HG03460 (cell line): ENCODE results near the gene MYO7A.

ENCODE experiments used
- ATAC-seq: cut with Tn5 transposase; IDR thresholded peaks from one replicate; pipeline ENCODE4 v1.9.1; 2021; ENCODE audit not compliant: unreplicated experiment

Gene MYO7A

GRCh38 chr11:77198440-77198849 is 70.4 kb downstream of the MYO7A start:
- no peak for ATAC-seq

DNA sequence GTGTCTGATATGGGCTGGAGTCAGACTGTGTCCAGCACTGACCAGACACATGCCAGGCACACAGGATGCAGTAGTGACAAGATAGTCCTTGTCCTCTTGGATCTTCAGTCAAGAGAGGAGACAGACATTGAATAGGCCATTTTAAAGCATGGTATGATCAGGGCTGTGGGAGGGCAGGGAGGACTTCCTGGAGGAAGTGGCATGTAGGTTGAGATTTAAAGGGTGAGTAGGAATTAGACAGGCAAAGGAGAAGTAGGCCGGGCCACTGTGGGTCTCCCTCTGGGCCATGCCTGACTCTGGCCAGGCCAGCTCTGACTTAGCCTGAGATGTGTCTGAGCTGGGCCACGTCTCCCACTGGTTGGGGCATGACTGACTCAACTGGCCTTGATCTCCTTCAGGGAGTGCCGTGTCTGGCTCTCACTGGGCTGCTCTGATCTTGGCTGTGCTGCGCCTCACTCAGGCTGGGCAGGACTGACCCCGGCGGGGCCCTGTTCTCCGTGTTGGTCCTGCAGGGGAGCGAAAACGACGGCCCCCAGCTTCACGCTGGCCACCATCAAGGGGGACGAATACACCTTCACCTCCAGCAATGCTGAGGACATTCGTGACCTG is 71.2 kb downstream of the MYO7A start:
- no peak for ATAC-seq

GRCh38 chr11:77200351-77201268 is 72.6 kb downstream of the MYO7A start:
- ATAC-seq = no peak

DNA sequence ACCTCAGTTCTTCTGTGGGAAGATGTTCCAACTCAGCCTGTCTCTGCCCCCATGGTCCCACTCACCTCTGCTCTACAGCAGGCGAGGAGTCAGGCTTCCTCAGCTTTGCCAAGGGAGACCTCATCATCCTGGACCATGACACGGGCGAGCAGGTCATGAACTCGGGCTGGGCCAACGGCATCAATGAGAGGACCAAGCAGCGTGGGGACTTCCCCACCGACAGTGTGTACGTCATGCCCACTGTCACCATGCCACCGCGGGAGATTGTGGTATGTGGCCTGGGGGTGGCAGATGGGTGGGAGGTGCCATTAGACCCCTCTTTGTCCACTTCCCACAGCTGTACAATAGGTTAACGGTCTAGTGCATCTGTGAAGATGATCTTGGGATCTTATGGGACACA is 73.3 kb downstream of the MYO7A start:
- ATAC-seq = no peak

DNA sequence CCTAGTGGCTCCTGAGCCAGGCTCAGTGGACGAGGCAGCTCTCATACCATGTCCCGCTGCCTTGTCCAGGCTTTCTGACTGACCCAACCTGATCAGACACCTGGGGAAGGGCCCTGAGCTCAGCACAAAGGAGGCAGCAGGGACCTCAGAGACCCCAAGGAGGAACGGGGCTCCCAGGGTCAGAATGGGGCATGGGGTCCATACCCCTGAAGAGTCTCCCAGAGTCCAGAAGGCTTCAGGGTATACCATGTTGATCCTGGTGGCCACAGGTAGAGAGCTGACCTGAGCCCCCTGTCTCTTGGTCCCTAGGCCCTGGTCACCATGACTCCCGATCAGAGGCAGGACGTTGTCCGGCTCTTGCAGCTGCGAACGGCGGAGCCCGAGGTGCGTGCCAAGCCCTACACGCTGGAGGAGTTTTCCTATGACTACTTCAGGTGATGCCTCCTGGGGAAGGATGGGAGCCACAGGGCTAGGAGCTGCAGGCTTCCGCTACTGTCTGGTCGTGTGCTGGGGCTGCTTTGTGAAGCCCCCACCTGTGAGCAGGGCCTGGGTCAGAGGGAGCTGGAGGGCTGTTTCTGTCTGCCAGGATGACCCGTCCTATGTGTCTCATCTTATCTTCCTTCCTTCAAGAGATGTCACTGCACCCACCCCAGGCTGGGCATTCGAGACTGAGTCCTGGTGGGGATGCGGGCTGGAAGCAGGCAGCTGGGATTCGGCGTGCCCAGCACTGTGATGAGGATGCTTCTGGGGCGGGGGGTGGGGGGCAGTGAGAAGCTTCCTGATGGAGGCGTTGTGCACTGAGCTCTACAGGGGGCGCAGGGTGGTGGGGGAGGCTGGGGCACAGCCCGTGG is 74.2 kb downstream of the MYO7A start:
- no peak for ATAC-seq

DNA sequence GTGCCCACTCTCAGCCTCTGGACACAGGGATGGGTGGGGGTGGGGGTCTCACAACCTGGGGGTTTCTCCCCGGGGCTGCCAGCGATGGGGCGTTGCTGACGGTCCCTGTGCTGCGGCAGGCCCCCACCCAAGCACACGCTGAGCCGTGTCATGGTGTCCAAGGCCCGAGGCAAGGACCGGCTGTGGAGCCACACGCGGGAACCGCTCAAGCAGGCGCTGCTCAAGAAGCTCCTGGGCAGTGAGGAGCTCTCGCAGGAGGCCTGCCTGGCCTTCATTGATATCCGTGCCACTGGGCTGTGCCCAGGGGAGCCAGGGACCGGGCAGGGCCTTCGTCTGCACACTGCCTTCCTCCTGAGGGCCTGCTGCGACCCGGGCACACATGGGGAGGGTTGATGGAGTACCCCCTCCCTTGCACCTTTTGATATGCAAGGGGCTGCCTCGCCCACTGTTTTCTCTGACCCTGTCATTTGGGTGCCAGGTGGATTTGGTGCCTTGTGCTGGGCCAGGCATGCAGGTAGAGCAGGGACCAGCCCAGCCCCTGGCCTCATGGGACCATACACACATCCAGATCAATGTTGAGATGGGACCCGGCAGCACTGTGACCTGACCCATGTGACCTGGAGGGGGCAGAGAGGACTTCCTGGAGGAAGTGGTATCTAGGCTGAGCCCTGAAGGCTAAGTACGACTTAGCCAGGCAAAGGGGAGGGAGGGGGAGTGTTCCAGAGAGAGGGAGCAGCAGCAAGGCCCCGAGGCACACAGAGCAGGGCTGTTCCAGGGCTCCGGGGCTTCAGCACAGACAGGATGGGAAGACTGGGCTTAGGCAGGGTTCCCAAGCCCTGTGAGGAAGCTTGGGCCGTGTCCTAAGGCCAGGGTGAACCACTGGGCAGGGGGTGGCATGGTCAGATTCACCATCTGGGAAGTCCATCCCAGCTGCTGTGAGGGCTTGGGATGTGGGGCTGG is 75.2 kb downstream of the MYO7A start:
- no peak for ATAC-seq

DNA sequence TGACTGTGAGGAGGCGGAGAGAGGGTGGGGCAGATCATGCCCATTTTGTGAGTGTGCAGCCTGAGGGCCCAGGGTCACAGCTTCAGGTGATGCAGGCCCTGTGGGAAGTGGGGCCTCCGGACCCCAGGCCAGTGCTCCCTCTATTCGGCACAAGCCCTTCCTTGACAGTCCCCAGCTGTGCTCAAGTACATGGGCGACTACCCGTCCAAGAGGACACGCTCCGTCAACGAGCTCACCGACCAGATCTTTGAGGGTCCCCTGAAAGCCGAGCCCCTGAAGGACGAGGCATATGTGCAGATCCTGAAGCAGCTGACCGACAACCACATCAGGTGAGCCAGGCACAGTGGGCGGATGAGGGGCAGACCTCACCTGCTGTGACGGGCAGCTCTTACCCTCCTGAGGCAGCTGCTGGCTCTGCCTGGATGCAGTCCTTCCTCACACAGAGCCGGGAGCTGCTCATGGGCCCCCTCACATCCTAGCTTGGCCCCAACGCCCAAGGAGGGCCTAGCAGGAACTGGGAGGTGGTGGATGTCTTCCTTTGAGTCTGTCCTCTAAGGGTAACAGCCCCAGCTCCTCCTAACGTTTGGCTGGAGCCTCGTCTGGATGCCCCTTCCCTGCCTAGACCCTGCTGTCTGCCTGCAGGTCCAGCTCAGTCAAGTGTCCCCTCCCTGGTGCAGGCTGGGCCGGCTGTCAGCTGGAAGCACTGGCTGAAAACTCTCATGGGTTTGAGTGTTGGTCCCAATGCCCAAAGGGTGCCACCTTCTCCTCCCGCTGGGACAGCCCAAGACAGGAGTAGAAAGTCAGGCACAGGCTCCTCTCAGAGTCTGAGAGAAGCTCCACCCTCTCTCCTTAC is 76.1 kb downstream of the MYO7A start:
- ATAC-seq = no peak

DNA sequence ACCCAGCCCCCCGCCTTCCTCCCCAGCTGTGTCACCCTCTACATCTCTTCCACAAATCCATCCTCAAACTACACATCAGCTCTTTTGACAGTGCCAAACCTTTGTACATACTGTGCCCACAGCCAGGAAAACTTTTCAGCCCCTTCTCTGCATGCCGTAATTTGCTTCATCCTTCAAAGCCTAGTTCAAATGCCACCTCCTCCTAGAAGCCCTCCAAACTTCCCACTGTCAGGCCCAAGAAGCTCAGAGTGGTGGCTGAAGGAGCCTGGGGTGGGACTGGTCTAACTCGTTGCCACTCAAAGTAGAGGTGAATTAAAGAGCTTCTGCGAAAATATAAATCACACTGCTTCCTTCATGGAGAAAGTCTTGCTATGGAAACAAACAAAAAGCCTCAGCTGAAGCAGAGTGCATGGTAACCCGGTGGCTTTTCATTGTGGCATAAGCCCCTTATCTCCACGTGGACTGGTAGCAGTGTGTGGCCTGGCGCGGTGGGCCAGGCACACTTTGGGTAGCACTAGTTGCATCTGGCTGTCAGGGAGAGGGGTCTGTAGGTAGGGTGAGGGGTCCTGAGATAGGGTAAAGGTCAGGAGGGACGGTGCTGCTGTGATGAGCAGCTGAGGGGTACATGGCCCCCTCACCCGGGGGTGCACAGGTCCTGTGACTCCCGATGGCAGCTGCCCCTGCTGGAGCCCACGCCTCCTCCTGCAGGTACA is 76.9 kb downstream of the MYO7A start:
- no peak for ATAC-seq

- ATAC-seq = no peak
These were observed 77.6 kb downstream of the MYO7A start for GRCh38 chr11:77205467-77206263.

DNA sequence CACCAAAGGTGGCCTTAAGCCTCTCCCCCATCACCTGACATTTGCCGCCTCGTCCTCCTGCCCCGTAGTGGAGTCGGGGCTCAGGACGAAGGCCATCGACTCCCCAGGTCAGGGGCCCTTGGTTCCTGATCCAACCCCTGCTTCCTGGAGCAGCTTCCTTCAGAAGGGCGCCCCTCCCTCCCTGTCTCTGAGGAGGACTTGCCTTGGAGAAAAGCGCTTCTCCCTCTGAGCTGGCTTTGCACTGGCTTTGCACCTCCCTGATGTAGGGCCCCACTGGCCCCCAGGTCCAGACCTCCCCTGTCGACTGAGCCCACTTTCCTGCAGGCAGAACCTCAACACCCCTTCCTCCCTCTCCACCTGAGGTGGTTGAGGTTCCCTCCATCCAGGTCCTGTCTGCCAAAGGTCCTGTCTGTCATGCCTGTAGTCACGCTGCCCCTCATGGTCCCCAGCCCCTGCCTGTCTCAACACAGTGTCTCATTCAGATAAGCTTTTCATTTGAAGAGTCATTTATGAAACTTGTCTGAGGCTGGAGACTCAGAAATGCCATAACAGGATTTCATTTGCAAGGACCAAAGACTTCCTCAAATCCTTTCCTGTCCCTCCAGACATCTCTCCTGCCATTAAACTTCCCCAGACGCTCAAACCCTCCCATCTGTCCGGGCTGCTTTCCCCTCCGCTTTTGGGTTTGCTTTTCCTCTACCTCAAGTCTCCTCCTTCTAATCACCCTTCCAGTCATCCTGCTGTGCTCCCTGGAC is 78.4 kb downstream of the MYO7A start:
- no peak for ATAC-seq

- no peak for ATAC-seq
These were observed 79.0 kb downstream of the MYO7A start for GRCh38 chr11:77207019-77207485.

DNA sequence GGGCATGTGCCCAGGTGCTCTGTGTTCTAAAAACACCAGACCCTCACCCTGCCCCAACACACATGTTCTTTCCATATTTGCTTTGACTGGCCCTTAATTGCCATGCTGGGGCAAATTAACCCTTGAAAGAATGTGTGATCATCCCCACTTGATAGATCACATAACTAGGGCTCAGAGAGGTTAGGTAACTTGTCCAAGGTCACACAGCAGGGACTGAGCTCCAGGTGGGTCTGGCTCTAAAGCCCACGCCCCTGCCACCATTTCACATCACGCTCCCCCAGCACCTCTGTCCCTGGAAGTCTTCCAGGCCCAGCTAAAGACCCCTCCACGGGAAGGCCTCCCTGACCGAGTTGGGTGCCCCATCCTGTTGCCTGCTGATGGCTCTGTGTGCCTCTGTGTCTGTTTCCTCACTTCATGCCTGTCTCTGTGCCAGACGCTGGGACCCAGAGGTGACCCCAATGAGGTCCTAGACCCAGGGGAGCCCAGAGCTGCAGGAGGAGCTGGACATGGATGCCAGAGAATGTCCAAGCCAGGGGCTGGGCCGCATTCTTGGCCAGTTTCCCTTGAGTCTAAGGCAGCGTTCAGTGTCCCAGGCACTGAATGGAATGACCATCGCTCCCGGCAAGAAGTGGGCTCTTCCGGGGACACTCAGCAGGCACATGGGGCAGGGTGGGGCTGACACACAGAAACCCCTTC is 79.7 kb downstream of the MYO7A start:
- ATAC-seq = no peak

DNA sequence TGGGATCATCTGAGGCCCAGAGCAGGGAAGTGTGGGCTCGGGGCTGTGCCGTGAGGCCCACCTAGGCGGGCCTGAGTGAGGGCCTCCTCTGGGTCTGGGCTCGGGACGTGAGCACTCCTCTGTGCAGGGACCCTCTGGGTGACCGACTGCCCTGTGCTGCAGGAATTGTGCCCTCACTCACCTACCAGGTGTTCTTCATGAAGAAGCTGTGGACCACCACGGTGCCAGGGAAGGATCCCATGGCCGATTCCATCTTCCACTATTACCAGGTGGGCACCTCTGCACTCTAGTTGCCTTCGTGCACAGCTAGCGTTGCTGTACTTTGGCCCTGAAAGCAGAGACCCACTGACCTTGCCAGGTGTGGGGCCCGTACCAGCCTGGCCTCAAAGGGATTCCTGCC is 80.5 kb downstream of the MYO7A start:
- no peak for ATAC-seq

DNA sequence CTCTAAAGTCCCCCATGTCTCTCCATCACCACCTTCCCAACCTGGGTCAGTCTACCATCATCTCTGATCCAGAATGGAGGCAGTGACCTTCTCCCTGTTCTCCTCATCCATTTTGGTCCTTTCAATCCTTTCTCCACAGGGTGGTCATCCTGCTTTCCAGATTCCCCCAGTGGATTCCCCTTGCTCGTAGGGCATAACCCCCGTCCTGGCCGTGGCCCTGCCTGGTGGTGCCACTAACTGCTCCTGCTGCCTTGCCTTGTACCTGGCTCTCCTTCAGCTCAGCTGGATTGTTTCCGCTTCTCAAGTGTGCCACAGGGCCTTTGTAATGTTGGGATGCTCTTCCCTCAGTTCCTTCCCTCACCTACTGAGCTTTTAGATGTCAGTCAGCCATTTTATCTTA is 81.6 kb downstream of the MYO7A start:
- ATAC-seq = no peak

DNA sequence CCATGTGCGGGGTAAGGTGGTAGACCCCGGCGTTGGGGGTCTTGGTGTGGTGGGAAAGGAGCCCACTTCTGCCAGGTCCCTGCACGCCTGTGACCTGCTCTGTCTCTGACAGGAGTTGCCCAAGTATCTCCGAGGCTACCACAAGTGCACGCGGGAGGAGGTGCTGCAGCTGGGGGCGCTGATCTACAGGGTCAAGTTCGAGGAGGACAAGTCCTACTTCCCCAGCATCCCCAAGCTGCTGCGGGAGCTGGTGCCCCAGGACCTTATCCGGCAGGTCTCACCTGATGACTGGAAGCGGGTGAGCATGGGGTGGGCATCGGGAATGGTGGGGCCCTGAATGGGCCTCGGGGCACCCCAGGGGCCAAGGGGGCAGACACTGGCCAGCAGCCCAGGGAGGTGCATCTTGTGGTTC is 83.0 kb downstream of the MYO7A start:
- ATAC-seq = no peak

GRCh38 chr11:77211594-77212251 is 83.7 kb downstream of the MYO7A start:
- ATAC-seq = no peak
